Activated T-cell treated with anti-CD3 and anti-CD28 coated beads, Interleukin-2, amount 50 U/mL, for 1 hour (primary cell): ENCODE measurements around the gene IRX2.

Source experiments
- DNase-seq: peaks from one replicate; pipeline ENCODE4 v3.0.0-alpha.2; 2020

The IRX2 gene

DNA sequence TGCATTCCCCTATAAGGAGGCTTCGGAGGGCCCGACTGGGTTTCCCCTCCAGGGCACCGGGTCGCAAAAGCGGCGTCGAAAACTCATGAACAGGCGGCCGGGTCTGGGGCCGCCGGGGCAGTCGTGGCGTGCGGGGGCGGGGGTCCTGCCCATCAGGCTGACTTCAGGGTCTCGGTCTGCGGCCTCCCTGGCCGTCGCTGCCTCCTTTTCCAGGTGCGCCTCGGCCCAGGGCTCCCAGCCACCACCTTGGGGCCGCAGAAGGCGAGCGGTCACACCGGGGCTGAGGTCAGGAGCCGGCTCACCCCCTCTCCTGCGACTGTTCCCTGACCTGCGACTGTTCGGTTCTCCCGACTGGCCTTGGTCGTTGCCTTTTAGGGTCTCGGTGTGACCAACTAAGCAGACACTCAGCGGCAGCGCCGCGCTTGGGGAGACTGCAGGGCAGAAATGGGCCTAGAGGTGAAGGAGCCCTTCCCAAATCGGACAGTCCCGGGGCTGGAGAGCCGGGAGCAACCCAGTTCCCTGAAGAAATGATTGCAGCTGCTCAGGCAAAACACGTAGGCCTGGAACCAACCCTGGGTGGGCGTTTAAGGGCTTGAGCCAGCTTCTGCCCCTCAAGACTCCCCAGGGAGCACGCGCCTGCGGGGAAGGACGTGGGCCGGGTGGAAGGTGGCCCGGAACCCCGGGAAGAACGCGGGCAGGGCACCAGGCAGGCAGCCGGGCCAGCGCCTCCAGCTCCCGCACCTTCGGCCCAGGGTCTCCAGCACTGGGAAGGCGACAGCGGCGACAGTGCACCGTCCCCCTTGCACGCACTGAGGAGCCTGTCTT, 11.2 kb downstream of the IRX2 start:
- DNase-seq = no peak

DNA sequence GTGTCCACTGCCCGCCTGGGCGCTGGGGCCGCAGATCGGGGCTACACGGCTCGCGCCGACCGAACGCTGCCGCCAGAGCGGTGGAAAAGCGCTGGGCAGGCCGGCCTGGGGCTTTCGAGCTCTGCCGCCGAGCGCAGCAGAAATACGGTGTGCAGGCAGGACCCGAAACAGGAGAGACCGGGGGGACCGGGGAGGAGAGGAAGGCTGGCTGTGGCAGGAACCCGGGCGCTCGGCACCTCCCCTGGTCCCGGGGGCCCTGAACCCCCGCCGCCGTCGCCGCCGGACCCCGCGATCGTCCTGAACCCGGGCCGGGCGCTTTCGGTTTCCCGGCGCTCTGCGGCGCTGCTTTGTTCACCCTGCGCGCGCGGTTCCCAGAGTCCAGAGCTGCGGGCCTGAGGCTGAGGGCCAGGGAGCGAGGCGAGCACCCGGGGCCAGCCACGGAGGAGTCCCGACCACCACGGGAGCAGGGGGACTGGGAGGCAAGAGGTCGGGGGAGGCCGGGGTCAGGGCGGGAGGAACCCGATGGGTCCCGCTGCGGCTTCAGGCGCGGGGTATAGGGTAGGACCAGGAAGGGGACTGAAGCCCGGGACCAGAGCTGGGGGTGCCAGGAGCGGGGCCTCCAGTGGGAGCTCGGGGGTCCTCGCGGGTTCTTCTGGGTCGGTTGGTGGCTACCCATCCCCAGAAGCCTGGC, 12.0 kb downstream of the IRX2 start:
- DNase-seq = no peak

DNA sequence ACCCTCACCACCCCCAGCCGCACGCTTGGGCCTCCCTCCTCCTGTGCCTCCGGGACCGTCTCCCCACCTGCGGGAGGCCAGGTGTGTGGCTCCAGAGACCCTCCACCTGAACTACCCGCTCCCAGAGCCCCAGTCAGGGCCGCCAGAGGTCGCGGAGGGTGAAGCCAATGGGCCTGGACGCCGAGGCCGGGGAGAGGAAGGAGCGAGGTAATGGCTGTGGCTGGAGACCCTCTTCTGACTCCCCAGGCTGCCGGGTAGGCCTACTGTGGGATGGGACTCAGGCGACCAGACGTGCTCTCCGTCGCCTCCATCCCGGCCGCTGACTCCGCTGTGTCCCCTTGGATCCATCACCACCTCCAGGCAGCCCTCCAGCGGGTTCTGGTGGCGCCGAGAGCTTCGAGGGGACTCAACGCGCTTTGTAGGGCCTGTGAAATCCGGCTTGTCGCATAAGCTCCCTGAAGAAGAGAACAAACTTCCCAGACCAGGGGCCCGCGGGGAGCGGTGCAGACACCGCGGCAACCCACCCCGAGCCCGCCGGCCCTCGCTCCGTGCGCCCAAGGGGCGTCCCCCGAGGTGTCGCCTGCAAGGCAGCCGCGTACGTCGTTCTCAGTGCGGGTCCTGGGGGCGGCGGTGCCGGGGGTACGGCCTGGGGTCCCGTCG, 12.6 kb downstream of the IRX2 start:
- no peak for DNase-seq

DNA sequence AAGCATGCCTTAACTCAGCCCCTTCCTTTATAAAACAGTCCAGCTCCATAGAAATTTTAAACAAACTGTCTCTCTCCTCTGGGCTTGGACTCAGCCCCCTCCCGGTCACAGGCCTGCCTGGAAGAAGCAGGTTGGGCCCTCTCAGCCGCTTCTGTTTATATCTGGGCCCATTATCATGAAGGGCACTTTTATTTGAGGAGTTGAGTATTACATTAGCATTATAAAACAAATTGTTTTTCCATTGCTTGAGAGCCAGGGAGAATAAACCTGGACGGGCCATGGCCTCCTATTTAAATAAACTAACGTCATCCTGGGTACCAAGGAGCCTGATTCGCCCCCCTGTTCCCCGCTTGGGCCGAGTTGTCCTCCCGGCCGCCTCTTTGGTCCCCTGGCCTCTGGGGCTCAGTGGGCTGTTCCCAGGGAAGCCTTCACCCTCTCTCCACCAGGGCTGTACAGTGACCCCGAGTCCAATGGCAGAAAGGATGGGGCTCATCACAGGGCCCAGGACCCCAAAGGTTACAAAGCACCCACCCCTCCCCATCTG, 13.2 kb downstream of the IRX2 start:
- DNase-seq = no peak

DNA sequence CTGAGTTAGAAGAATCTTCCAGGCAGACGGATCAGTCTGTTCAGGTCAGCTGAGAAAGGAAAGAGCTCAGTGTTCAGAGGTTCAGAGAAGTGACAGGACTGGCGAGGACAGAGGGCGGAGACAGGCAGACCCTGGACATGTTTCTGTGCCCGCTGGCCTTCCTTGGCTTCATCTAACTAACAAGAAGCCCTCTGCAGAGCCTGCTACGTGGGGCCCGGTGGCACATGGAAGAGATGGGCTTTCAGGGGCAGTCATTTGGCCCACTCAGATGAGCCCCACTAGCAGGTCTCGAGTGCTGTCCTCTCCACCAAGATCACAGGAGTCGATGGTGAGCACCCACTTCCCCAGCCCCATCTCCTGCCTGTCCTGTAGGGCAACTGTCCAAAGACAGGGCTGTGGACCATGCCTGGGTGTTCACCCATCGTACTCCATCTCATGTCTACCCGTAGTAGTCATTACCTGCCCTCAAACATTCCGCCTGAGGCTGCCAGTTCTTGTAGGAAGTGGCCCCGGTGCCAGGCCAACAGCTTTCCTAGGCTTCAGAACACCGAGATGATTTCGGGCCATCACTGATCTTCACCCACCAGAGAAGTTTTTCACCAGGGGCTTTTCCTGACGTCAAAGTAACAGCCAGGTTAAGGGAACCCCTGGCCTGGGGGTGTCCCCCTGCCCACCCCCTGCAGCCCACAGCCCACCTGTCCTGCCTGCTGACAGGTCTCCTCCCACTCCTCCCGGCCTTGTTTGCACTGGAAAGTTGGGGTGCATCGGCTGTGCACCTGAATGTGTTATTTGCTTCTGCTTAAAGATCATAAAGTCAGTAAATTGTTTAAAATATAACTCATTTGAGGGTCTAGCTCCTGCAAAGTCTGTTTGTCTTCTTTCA, 14.0 kb downstream of the IRX2 start:
- DNase-seq = no peak

DNA sequence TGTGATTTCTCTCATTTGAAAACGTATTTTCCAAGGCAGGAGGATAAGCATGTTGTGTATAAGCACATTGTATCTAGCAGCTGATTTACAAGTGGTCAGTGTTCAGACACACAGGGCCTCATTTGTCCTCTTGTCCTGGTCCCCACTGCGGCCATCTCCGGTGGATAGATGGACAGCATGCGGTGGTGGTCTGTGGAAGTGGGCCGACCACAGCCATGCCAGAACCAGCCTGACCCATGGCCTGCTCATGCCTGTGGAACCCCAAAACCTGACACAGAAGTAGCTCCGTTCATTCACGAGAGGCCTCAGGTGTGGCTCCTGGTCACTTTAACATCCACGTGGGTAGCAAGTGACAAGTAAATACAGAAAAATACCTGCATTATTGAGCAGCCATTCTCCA, 14.6 kb downstream of the IRX2 start:
- no peak for DNase-seq

DNA sequence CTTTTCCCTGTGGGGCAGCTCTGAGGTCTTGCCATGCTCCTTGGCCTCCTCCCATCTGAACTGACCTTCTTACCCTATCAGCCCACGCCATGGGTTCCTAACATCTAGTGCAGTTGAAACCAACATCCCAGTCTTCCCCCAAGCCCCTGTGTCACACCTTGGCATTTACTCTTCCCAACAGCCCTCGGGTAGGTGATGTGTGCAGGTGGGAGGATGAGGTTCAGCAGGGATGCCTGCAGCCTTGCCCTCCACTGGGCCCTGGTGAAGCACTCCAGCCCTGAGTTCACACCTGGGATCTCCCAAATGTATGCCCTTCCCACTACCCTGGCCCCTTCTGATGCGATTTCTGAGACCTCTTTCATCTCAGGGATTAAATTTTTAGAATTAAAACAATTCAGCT, 15.5 kb downstream of the IRX2 start:
- no peak for DNase-seq

DNA sequence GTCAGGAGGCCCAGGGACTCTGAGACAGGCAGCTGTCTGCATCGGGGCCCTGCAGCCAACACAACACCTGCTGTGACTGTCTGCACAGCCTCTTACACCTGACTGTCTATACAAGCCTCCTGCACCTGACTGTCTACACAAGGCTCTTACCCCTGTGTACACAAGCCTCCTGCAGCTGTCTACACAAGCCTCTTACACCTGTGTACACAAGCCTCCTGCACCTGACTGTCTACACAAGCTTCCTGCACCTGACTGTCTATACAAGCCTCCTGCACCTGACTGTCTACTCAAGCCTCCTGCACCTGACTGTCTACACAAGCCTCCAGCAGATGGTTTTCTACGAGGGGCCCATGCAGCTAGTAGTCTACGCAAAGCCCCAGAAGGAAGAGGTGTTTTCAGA, 18.6 kb downstream of the IRX2 start:
- DNase-seq = no peak

DNA sequence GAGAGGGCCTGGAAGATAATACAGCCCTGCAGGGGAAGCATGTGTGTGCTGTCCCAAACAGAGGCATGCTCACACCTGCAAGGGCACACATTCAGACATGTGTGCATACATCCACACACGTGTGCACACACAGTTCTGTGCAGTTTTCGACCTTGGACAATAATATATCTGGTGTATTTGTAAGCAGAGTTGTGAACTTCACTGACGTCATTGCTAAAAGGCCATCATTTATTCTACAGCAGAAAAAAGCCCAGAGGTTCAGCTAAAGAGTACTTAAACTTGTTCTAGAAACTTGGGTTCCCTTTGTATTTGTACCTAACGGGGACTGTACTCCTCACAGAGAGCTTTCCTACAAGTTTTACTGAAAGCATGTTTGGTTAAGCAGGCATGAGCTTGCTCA, 19.5 kb downstream of the IRX2 start:
- DNase-seq = no peak

DNA sequence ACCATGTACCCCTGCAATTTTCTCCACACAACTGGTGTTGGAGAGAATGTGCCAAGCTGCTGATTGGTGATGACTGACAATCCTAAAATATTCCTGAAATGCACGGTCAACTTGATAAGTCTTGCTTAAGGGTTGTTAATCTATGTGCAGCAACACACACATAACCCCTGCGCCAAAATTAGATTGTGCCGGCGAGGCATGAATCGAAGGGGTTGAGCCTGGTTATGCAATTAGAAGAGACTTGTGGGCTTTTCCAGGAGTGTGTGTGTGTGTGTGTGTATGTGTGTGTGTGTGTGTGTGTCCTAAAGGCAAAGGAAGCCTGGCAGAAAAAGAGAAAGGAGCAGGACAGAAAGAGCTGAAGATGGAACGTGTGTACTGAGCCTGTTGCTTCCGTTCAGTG, 22.3 kb downstream of the IRX2 start:
- DNase-seq = no peak

DNA sequence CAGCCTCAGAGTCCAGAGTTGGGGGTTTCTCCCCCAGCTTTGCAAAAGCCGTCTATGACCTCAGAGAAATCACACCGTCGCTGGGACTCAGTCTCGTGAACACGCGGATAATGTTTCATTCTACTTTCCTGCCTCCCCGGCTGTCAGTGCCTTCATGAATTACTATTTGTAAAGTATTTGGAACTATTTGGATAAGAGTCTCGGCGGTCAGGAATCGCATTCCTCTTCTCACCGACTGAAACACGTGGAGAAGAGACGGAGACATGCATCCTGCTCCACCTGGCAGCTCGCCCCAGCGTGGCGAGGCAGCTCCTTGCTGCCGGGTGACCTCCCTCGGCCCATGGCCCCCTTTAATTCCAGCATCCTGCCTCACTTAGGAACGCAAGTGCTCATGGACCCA, 23.9 kb downstream of the IRX2 start:
- DNase-seq = no peak

DNA sequence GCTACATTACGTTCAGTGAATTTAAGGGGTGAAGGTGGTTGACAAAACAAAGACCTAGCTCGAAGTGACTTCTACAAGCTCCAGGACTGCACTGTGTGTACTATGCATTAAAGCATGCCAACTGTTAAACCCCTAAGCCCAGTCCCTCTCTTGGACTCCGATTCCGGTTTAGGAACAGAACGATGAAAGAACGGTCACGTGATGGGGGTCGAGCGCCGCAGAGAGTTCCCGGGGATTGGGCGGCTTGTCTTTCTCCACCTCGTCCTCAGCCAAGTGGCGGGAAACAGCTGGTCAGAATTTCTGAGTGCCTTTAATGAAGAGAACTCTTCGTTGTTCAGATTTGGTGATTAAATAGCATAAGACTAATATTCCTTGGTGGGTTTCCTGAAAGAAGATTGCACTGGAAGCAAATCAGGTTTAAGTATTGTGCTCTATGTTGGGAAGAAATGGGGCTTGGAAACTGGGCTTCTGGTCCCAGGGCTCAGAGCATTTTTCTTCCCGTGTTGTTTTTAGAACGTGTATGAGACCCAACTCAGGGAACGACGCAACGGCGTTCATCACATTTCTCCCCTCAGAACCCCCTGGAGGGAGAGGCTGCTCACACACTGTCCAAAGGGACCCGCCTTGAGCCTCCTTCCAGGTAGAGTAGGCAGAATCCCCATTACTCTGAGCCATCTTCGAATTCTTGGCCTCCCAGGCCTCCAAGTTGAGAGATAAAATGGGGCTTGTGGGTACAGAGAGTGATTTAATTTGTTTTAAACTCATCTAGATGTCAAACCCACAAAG, 25.3 kb downstream of the IRX2 start:
- no peak for DNase-seq

DNA sequence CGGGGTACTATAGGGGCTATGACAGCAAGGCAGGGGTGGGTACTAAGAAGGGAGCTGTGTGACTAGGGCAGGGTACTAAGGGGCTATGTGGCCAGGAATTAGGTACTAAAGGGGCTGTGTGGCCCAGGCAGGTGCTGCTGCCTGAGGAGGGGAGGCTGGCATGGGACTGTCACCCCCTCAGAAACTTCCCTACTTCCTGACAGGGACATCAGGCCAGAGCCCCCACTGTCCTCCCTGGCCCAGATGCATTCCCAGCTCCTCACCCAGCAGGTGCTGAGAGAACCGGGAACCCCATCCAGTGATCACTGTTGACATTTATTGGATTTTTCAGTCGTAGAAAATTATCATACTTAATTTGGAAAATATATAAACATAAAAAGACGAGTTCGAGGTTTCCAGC, 26.6 kb downstream of the IRX2 start:
- no peak for DNase-seq

DNA sequence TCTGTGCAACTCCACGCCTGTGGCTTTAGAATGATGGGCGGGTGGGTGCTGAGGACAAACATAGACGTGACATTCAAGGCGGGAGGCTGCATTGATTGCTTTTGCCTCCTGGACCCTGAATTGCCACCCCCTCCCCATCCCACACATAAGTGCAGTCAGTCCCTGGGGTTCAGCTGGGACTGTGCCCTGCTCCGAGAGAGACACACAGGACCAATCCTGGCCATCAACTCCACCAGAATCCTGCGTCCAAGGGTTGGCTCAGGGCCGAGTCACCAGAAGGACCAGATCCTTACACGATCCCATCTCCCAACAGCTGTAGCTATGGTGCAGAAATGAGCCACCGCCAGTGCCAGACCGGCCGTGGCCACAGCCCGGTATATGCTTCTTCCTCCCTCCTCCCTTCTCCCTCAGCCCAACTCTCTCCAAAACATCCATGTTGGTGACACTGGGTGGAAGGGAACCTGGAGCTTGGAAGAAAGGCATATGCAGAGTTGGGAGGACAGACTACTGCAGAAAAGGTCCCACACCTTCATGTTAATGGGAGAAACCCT, 27.4 kb downstream of the IRX2 start:
- DNase-seq = no peak

DNA sequence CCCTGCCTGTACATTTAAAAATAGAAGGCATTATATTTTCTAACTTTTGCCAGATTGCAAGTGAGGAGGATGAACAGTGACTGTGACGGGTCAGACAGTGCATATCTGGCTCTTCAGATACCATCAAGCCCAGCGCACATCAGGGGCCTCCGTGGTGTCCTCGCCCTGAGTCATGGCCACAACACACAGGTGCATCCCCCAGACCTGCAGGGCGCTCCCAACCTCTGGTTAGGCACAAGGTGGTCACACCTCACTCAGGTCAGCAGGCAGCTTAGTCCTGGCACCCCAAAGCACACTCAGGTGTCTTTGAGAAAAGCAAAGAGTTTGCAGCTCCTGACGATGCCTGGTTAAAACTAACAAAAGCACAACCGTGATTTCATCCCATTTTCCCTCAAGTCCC, 28.6 kb downstream of the IRX2 start:
- DNase-seq = no peak

DNA sequence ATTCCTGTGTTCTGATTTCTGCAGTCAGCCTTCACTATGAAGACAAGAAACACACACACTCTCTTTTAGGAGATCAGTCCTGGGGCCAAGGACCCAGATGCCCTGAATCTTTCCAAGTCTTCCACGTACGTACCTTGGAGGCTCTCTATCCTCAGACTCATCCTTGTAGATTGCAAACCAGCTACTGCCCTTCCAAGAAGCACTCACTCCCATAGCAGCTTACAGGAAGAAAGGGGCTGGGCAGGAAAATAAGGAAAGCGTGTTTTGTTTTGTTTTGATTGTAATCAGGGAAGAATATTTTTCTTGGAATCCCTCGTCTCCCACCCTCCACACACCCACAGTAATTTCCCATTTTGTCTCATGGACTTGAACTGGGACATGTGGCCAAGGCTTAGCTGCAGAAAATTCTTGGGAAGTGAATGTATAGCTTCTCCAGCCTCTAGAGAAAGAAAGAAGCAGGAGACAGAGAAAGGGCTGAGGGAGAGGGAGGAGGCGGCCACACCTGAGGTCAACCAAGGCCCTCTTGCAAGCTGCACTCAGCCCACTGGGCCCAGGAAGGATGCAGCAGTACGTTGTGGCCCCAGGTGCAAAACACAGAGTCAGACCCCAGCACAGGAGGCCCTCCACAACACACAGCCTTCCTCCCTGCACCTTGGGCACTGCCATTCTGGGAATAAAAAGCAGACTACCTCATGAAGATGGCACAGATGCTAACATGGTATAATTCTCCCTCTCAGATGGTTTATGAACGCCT, 29.9 kb downstream of the IRX2 start:
- no peak for DNase-seq

DNA sequence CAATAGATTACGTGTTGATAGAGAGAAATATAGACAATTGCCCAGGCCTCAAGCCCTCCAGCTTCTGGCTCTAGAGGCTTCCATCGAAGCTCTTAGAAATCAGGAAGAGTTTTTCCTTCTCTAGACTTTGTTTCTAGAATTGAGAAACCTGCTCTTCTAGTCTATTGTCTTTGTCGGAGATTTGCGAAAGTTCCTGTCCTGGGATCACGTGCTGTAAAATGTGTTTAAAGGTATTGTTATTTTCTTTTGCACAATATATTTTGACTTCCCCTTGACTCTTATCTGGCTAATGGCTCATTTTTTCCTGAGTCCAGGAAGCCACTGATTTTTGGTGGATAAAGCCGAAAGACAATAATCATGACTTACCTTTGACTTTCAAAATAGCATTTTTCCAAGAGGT, 32.1 kb downstream of the IRX2 start:
- no peak for DNase-seq

DNA sequence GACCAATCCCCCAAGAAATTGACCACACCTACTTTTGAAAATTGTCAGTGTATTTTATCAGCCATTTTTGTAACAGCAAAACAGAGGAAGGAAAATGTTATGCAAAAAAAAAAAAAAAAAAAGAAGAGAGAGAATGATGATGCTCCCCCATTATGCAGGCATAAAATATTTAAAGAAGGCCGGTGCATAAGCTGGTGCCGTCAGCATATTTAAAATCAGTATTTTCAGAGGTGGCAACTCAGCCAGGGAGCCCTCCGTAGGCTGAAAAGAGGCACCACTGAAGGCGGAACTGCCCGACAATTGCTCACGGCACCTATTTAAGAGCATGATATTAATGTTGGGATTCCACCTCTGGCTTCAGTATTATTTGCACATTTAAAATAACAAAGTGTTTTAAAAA, 33.4 kb downstream of the IRX2 start:
- DNase-seq = no peak

DNA sequence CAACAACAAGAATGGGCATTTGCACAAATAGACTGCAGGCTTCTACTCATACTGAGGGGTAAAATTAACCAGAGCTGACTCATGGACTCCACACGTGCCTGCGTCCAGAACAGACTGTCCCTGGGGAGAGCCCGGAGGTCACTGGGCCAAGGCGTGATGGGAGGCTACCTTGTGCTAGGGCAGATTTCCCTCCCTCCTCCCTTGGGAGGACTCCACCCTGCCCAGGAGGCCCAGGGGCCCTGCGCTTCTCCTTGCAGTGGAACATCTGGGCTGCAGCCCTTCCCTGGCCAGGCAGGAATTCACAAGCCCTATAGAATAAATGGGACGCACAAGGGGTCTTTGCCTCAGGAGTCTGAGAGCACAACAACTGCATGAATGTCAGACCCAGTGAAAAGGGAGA, 35.6 kb downstream of the IRX2 start:
- no peak for DNase-seq

DNA sequence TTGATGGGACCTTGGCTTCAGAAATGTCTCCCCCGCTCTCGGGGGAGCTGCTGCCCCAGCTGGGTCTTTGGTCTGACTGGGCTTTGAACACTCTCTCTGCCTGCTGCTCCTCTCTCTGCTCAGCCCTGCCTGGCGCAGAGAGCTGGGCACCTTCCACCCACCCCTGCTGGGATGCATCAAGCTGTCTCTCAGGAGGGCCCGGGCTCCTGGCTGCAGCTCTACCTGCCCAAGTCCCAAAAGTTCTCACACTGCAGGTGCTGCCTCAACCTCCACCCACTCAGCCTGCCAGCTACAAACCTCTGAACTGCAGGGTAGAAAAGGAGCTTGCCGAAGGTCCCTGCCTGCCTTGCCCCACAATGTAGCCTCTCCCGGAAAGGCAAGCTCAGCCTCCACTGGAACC, 36.7 kb downstream of the IRX2 start:
- DNase-seq = no peak

DNA sequence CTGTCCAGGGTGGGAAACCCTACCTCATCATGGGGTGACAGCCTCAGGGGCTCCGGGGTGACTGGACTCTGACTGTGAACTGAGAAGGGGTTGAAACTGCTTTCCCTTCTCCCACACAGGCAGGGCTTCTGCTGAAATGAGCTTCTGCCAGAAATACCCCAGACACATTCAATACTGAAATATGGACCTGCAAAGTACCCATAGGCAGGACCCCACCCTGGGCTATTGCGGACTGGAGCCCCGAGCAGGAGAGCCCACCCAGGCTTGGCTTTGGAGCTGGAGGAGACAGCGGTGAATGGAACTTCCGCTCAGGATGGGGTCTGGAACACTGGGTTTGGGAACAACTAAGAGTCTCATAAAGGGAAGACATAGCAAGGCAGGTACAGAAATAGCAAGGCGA, 37.5 kb downstream of the IRX2 start:
- DNase-seq = no peak
